Stimulated activated naive CD8-positive, alpha-beta T cell treated with anti-CD3 and anti-CD28 coated beads, Interleukin-15, amount 100 ng/mL, for 72 hours (primary cell): Measurements from ENCODE around the gene TEAD4.

Experiments used
- ATAC-seq: fragments of 150-1000 bp; cut with Tn5 transposase; 2 replicates; pipeline ENCODE4 v1.10.0; 2021; ENCODE audit warnings: mild to moderate bottlenecking, moderate library complexity
- DNase-seq, 2 donors: peaks; one replicate each; pipeline ENCODE4 v3.0.0; 2021 to 2022
- H3K27ac Mint-ChIP-seq, 2 donors: one replicate each; pipeline ENCODE4 v1.8.0; 2022; ENCODE audit warnings: mild to moderate bottlenecking in 2 of 2, mixed read lengths in 2 of 2, moderate library complexity in 2 of 2
- H3K27me3 Mint-ChIP-seq: one replicate; pipeline ENCODE4 v1.8.0; 2022; ENCODE audit warnings: mixed read lengths
- H3K4me1 Mint-ChIP-seq: one replicate; pipeline ENCODE4 v1.8.0; 2022; ENCODE audit warnings: mild to moderate bottlenecking, mixed read lengths
- H3K4me3 Mint-ChIP-seq, 2 donors: one replicate each; pipeline ENCODE4 v1.8.0; 2022; ENCODE audit warnings: mild to moderate bottlenecking in 2 of 2, mixed read lengths in 2 of 2, moderate library complexity in 1 of 2
- H3K9me3 Mint-ChIP-seq, 2 donors: one replicate each; pipeline ENCODE4 v1.8.0; 2022; ENCODE audit warnings: mixed read lengths in 2 of 2

TEAD4 gene

GRCh38 chr12:3083241-3083920, 124.2 kb downstream of the TEAD4 start:
- H3K27me3 Mint-ChIP-seq, result peaks cover 4% of the 10 kb centered on the region

DNA sequence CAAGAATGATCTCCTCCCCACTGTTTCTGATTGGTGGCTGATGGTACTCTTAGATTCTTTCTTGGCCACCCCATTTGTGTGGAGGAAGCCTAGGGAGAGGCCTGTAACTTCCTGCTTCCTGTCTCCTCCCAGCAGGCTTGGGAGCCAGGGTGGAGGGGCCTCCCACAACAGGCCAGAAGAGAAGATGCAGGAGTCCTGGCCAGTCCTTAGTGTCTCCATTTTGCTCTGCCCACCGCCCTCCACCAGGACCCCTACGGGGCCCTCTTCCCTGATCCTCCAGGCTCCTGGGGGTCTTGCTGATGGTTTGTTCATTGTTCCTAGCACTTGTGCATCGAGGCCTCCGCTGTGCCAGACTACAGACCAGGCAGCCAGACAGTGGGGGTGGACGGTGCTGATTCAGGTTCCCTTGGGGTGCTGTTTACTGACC, 124.7 kb downstream of the TEAD4 start:
- Mint-ChIP-seq H3K4me3 (no peak overlapping the region), H3K27me3 (no peaks in the 10 kb centered on the region), H3K27ac (peak overlapping the region in 1 of 2 donors; percentile 64), H3K9me3 (peaks cover 0 to 14% of the 10 kb centered on the region in 2 donors), H3K4me1 (no peaks in the 10 kb centered on the region)
- ATAC-seq (no peak), DNase-seq (no peak)

More at GRCh38 chr12:3083241-3083920, 124.2 kb downstream of the TEAD4 start:
- DNase-seq, result no peak
- Mint-ChIP-seq H3K4me3 (no peak overlapping the region), H3K9me3 (peaks cover 0 to 14% of the 10 kb centered on the region in 2 donors), H3K27ac (no peak overlapping the region), H3K4me1 (no peaks in the 10 kb centered on the region)
- no peak for ATAC-seq

- H3K27me3 Mint-ChIP-seq, result no peaks in the 10 kb centered on the region
Observed at GRCh38 chr12:3084742-3085141, 125.5 kb downstream of the TEAD4 start.

GRCh38 chr12:3085341-3086139, 126.3 kb downstream of the TEAD4 start:
- no peak for DNase-seq
- Mint-ChIP-seq H3K27me3 (no peaks in the 10 kb centered on the region), H3K4me3 (no peak overlapping the region), H3K27ac (no peak overlapping the region), H3K9me3 (peaks cover 0 to 14% of the 10 kb centered on the region in 2 donors), H3K4me1 (no peaks in the 10 kb centered on the region)
- no peak for ATAC-seq

More at GRCh38 chr12:3084742-3085141, 125.5 kb downstream of the TEAD4 start:
- no peak for ATAC-seq
- Mint-ChIP-seq H3K27ac (no peak overlapping the region), H3K4me1 (no peaks in the 10 kb centered on the region), H3K9me3 (peaks cover 0 to 14% of the 10 kb centered on the region in 2 donors), H3K4me3 (no peak overlapping the region)
- no peak for DNase-seq

GRCh38 chr12:3086211-3086610, 127.0 kb downstream of the TEAD4 start:
- Mint-ChIP-seq H3K27me3 (no peaks in the 10 kb centered on the region), H3K9me3 (peaks cover 0 to 14% of the 10 kb centered on the region in 2 donors), H3K27ac (no peak overlapping the region), H3K4me3 (no peak overlapping the region), H3K4me1 (no peaks in the 10 kb centered on the region)
- ATAC-seq (no peak), DNase-seq (no peak)

GRCh38 chr12:3086729-3087323, 127.6 kb downstream of the TEAD4 start:
- no peak overlapping the region for H3K4me3 Mint-ChIP-seq
- ATAC-seq (no peak), DNase-seq (no peak)
- H3K27me3 Mint-ChIP-seq, result no peaks in the 10 kb centered on the region
- no peak overlapping the region for H3K27ac Mint-ChIP-seq
- H3K4me1 Mint-ChIP-seq, result no peaks in the 10 kb centered on the region
- peaks cover 0 to 14% of the 10 kb centered on the region in 2 donors for H3K9me3 Mint-ChIP-seq

DNA sequence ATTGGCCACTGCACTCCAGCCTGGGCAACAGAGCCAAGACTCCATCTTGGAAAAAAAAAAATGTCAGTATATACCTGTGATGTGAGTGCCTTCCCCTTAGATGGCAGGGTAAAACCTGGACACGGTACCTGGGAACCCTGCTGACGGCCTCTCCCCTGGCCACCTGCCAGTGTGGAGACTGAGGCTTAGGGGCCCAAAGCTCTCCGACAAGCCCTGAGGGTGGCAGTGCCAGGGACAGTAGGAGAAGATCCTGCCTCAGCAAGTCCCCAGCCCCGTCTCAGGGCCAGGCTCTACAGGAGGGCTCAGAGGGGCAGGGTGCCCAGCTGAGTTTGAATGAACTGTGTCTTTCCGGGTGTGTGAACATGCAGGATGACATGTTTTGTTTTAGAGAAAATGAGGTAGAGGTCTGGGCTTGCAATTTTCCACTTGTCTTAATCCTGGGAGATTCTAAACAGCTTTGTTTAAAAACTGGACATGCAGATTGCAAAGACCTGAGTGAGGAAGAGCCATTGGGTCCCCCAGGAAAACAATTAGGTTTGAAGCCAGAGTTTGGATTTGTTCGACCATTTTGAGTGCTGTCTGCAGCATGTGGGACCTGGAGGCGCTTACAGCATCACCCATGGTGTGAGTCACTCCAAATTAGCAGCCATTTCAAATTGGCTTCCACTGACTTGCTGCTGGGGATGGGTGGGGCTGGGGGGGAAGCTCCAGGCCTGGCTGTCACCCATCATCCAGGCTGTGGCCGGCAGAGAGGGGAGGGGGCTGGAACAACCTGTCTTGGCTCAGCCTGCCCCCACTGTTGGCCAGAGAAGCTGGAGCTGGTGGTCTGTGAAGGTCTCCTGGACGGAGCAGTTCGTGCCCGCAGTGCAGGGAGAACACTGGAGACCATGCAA, 128.8 kb downstream of the TEAD4 start:
- no peaks in the 10 kb centered on the region for H3K4me1 Mint-ChIP-seq
- H3K27ac Mint-ChIP-seq, result no peak overlapping the region
- no peak overlapping the region for H3K4me3 Mint-ChIP-seq
- H3K9me3 Mint-ChIP-seq, result peaks cover 0 to 6% of the 10 kb centered on the region in 2 donors
- ATAC-seq, result no peak
- DNase-seq, result no peak
- H3K27me3 Mint-ChIP-seq, result no peaks in the 10 kb centered on the region

- DNase-seq (no peak), ATAC-seq (no peak)
- no peaks in the 10 kb centered on the region for H3K4me1 Mint-ChIP-seq
- H3K27ac Mint-ChIP-seq, result no peak overlapping the region
- H3K27me3 Mint-ChIP-seq, result no peaks in the 10 kb centered on the region
- no peak overlapping the region for H3K4me3 Mint-ChIP-seq
- H3K9me3 Mint-ChIP-seq, result no peaks in the 10 kb centered on the region
Observed at GRCh38 chr12:3089588-3089987, 130.4 kb downstream of the TEAD4 start.
